Nephron progenitor cell (in vitro differentiated cells): ENCODE data around the gene POTEM.
"Not testable (repeated sequence)": the region's sequence is repeated elsewhere in the genome, so short reads cannot be mapped to it uniquely, and the experiment has no call there.

ENCODE experiments used
- DNase-seq: peaks from one replicate; pipeline ENCODE4 v3.0.0; 2021
- H3K27ac Mint-ChIP-seq: 2 replicates; pipeline ENCODE4 v1.8.0; 2021; ENCODE audit warnings: mild to moderate bottlenecking, moderate library complexity, mixed read lengths
- H3K27me3 Mint-ChIP-seq: 2 replicates; pipeline ENCODE4 v1.8.0; 2021; ENCODE audit warnings: mild to moderate bottlenecking, low read depth, mixed read lengths; ENCODE audit not compliant: poor library complexity
- H3K36me3 Mint-ChIP-seq: 2 replicates; pipeline ENCODE4 v1.8.0; 2021; ENCODE audit warnings: low read depth, mixed read lengths
- H3K4me1 Mint-ChIP-seq: 2 replicates; pipeline ENCODE4 v1.8.0; 2021; ENCODE audit warnings: mixed read lengths
- H3K4me3 Mint-ChIP-seq: 2 replicates; pipeline ENCODE4 v1.8.0; 2021; ENCODE audit warnings: mild to moderate bottlenecking, moderate library complexity, mixed read lengths
- H3K9me3 Mint-ChIP-seq: 2 replicates; pipeline ENCODE4 v1.8.0; 2021; ENCODE audit warnings: mild to moderate bottlenecking, moderate library complexity, mixed read lengths

POTEM gene

DNA sequence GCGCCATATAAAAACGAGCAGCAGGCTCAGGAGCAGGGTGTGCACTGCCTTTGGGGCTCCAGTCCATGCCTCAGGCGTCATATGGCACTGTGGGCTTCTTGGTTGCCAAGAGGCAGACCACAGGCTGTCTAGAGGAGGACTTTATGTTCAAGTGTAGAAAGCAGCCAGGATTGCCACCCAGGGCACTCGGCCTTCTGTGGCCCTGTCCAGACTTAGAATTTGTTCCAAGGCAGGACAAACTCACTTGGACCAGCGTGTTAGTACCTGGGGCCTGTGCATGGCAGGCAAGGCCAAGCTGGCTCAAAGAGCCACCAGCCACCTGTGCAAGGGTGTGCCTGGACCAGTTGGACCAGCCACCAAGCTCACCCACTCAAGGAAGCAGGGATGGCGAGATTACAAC lies 40.4 kb downstream of the POTEM start:
- H3K36me3 Mint-ChIP-seq, H3K9me3 Mint-ChIP-seq, H3K4me3 Mint-ChIP-seq: not testable (repeated sequence)

DNA sequence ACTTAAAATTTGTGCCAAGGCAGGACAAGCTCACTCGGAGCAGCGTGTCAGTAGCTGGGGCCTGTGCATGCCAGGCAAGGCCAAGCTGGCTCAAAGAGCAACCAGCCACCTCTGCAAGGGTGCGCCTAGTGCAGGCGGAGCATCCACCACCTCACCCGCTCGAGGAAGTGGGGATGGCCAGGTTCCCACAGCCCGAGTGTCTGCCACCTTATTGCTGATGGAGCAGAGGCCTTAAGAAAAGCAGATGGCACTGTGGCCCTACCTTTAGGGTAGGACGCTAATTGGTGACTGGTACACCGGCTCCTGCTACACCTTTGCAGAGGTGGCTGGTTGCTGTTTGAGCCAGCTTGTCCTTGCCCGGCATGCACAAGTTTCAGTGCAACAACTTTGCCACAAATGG lies 43.8 kb downstream of the POTEM start:
- not testable (repeated sequence) for H3K4me3 Mint-ChIP-seq, H3K27ac Mint-ChIP-seq

More for the DNA sequence above, 40.4 kb downstream of the POTEM start:
- not testable (repeated sequence) for H3K4me1 Mint-ChIP-seq, DNase-seq, H3K27me3 Mint-ChIP-seq, H3K27ac Mint-ChIP-seq

DNA sequence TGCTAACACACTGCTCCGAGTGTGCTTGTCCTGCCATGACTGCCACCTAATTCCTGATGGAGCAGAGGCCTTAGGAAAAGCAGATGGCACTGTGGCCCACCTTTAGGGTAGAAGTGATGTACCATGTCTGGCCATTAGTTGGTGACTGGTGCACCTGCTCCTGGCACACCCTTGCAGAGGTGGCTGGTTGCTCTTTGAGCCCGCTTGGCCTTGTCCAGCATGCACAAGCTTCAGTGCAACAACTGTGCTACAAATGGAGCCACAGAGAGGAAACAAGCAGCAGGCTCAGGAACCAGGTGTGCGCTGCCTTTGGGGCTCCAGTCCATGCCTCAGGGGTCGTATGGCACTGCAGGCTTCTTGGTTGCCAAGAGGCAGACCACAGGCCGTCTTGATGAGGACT lies 44.5 kb downstream of the POTEM start:
- not testable (repeated sequence) for H3K4me3 Mint-ChIP-seq, H3K4me1 Mint-ChIP-seq, H3K27me3 Mint-ChIP-seq, H3K9me3 Mint-ChIP-seq, H3K36me3 Mint-ChIP-seq, H3K27ac Mint-ChIP-seq, DNase-seq

More for the DNA sequence above, 43.8 kb downstream of the POTEM start:
- not testable (repeated sequence) for DNase-seq, H3K27me3 Mint-ChIP-seq, H3K4me1 Mint-ChIP-seq, H3K9me3 Mint-ChIP-seq, H3K36me3 Mint-ChIP-seq

DNA sequence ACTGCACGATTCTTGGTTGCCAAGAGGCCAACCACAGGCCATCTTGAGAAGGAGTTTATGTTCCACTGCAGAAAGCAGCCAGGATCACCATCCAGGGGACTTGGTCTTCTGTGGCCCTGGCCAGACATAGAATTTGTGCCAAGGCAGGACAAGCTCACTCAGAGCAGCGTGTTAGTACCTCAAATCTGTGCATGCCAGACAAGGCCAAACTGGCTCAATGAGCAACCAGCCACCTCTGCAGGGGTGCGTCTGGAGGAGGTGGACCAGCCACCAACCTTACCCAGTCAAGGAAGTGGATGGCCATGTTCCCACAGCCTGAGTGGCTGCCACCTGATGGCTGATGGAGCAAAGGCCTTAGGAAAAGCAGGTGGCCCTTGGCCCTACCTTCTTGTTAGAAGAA lies 48.0 kb downstream of the POTEM start:
- not testable (repeated sequence) for H3K9me3 Mint-ChIP-seq

DNA sequence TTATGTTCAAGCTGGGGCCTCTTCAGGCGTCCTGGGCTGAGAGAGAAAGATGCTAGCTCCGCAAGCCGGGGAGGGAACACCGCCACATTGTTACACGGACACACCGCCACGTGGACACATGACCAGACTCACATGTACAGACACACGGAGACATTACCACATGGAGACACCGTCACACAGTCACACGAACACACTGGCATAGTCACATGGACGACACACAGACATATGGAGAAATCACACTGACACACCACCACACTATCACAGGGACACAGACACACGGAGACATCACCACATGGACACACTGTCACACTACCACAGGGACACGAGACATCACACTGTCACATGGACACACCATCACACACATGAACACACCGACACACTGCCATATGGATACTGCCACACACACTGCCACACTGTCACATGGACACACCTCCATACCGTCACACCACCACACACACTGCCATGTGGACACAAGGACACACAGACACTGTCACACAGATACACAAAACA lies 57.9 kb downstream of the POTEM start:
- not testable (repeated sequence) for H3K36me3 Mint-ChIP-seq, DNase-seq, H3K9me3 Mint-ChIP-seq, H3K4me3 Mint-ChIP-seq, H3K4me1 Mint-ChIP-seq, H3K27me3 Mint-ChIP-seq, H3K27ac Mint-ChIP-seq

More for the DNA sequence above, 48.0 kb downstream of the POTEM start:
- not testable (repeated sequence) for H3K36me3 Mint-ChIP-seq, H3K27ac Mint-ChIP-seq, H3K27me3 Mint-ChIP-seq, H3K4me1 Mint-ChIP-seq, DNase-seq, H3K4me3 Mint-ChIP-seq

DNA sequence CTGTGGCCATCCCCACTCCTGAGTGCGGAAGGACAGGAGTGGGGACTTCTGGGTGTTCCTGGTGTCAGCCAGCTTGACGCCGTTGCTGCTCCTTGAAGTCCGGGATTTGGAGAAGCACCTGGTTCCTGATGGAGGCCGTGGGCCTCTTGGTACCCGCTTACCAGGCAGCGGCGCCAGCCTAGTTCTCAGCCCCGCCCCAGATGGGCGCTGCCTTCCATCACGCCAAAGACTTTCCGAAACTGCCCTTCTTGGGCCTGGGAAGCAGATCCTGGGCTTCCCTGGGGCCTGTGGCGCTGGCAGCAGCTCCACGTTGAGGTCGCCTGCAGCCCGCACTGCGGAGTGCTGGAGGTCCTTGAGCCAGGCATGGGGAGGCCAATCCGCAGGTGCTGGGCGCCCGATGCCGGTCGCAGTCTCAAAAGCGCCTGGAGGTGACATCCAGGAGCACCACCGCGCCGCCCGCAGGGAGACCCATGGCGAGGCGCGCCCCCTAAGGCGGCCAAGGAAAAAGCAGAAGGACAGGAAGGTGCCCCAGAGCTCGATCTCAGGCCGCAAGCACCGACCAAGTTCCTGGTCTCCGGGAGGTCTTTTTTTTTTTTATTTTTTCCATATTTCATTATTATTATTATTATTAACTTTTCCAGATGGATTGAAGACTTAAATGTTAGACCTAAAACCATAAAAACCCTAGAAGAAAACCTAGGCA lies 59.6 kb downstream of the POTEM start:
- not testable (repeated sequence) for H3K27ac Mint-ChIP-seq, H3K4me3 Mint-ChIP-seq, H3K36me3 Mint-ChIP-seq, H3K9me3 Mint-ChIP-seq, H3K4me1 Mint-ChIP-seq, DNase-seq, H3K27me3 Mint-ChIP-seq

DNA sequence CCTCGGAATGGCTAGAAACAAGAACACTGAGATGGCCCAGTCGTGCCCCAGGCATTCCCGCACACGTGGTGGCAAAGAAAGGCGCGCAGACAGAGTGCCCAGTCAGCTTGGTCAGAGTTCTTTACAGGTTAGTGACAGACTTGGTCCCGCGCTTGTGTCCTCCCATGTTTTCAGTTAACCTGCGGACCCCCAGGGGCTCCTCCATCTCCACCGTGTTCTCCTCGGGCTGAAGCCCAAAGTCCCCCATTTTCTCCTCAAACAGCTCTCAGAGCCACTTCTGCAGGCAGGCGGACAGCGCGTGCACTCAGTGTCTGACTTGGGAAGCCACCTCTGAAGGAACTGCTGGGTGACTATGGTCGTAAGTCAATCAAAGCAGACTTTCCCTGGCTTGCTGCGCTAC lies 60.7 kb downstream of the POTEM start:
- not testable (repeated sequence) for H3K36me3 Mint-ChIP-seq, H3K4me3 Mint-ChIP-seq, H3K9me3 Mint-ChIP-seq, H3K27ac Mint-ChIP-seq, H3K4me1 Mint-ChIP-seq, H3K27me3 Mint-ChIP-seq, DNase-seq

DNA sequence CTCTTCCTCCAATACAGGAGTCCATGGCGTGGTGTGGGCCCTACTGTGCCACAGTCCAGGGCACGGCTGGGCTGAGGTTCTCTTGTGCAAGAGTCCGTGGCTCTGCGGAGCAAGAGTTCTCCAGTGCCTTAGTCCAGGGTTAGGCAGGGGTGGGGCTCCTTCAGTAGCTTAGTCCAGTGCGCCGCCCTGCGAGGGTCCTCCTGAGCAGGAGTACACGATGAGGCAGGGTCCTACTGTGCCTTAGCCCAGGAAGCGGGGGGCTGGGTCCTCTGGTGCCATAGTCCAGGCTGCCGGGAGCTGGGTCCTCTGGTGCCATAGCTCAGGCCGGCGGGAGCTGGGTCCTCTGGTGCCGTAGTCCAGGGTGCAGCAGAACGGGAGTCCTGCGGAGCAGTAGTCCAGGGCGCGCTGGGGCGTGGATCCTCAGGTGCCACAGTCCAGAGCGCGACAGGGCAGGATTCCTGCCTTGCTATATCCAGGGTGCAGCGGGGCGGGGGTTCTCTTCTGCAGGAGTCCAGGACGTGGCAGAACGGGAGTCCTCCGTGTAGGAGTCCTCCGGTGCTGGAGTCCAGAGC lies 69.7 kb downstream of the POTEM start:
- not testable (repeated sequence) for DNase-seq, H3K27me3 Mint-ChIP-seq, H3K27ac Mint-ChIP-seq

DNA sequence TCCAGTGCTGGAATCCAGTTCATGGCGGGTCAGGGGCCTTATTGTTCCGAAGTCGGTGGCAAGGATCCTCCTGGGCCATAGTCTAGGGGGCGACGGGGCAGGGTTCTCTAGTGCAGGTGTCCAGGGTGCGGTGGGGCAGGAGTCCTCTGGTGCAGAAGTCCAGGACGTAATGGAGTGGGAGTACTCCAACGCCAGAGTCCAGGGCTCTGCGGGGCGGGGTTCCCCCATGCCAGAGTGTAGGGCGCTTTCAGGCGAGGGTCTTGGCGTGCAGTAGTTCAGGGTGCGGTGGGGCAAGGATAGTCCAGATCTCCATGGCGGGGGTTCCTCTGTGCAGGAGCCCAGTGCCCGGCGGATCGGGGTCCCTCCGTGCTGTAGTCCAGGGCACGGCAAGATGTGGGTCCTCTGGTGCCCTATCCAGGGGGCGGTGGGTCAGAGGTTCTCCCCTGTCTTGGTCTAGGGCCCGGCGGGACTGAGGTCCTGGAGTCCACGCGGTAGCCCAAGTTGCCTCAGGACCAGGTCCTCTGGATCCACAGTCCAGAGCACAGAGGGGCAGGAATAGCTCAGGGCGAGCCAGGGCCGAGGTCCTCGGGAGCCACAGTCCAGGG lies 70.9 kb downstream of the POTEM start:
- not testable (repeated sequence) for H3K9me3 Mint-ChIP-seq, DNase-seq, H3K27me3 Mint-ChIP-seq, H3K4me1 Mint-ChIP-seq, H3K4me3 Mint-ChIP-seq, H3K27ac Mint-ChIP-seq, H3K36me3 Mint-ChIP-seq

More for the DNA sequence above, 69.7 kb downstream of the POTEM start:
- H3K36me3 Mint-ChIP-seq, H3K4me3 Mint-ChIP-seq, H3K9me3 Mint-ChIP-seq, H3K4me1 Mint-ChIP-seq: not testable (repeated sequence)

DNA sequence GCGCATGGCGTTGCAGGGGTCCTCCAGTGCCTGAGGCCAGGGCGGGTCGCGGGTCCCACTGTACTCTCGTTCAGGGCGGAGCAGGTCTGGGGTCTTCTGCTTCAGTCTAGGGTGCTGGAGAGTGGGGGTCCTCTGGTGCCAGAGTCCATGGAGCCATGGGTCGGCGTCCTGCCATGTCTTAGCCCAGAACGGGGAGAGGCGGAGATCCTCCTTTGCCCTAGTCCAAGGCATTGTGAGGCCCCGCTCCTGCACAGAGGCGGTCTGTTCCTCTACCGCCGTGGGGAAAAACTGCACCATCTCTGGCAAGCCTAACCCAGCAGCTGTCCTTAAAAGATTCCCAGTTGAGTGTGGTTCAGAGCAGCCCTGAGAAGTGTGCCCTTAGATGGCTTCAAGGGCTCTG lies 71.6 kb downstream of the POTEM start:
- H3K27ac Mint-ChIP-seq, DNase-seq, H3K4me1 Mint-ChIP-seq, H3K27me3 Mint-ChIP-seq, H3K4me3 Mint-ChIP-seq, H3K9me3 Mint-ChIP-seq, H3K36me3 Mint-ChIP-seq: not testable (repeated sequence)

DNA sequence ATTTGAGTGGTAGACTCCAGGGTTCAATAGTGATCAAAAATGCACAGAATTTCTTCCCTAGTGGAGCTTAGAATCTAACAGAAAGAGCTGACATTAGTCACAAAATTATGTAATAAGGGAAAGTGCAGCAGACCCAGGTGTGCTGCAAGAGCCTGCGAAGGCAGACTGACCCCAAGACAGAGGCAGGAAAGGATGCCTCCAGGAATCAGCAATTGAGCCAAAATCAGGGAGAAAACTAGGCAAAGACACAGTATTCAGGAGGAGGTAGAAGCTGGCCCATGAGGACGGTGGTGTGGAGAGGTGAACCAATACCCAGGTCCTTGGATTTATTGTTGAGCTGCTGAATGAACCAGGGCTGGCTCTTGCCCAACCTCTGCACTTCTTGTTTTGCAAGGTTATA lies 76.2 kb downstream of the POTEM start:
- H3K9me3 Mint-ChIP-seq, H3K36me3 Mint-ChIP-seq, DNase-seq, H3K4me1 Mint-ChIP-seq, H3K4me3 Mint-ChIP-seq, H3K27me3 Mint-ChIP-seq, H3K27ac Mint-ChIP-seq: not testable (repeated sequence)
